Activated CD8-positive, alpha-beta memory T cell treated with anti-CD3 and anti-CD28 coated beads, Interleukin-2, amount 50 U/mL, for 4 hours (primary cell): ENCODE data around the gene SLC9A3.

Experiments
- DNase-seq: peaks from one replicate; pipeline ENCODE4 v3.0.0-alpha.2; 2020

SLC9A3 gene

DNA sequence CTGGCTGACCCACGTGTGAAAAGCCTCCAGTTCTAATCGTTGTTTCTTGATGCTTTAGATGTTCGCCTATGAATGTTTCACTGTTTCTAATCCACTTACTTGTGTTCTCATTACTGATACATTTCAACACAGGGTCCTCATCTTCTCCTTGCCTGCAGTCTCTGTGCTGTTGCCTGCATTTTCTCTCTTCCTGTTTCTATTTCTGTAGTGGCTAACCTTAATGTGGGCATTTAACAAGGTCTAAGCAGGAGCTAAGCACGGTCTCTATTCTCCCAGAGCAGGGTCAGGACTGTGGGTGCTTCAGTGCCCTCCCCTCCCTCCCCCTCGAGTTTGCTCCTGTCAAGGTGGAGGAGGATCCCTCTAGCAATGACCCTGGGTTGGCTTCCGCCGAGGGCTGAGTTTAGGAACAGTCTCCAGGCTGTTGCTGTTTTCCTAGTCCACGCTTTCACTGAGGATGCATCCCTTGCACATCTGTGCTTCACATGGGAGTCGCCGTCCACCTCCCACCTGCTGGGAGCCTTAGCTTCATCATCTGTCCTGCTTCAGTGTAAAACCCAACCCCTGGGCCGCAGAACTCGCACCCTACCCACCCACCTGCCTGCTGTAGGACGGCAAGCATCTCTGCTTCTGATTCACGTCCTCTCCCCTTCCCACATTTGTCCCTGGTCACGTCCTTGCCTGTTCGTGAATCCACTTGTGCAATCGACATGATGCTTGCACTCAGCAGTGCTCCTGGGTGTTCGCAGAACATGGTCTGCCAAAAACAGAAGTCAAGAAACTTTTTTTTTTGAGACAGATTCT is 83.6 kb downstream of the SLC9A3 start:
- no peak for DNase-seq

DNA sequence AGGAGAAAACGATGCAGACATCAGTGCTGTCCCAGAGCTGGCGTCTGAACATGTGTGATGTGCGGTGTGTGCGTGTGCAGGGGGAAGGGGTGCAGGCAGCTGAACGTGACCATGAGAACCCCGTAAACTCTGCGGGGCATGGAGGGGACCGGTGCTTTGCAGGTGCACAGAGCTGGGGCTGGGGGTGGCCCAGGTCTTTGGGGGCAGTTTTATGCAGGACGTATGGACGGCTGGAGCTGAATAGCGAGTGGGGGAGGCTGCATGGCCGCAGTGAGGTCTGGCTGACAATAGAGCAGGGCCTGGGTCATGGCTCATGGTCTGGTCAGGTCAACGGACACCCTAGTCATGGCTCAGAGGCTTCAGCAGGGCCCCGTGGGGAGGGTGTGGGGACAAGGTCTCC is 84.6 kb downstream of the SLC9A3 start:
- DNase-seq: no peak

DNA sequence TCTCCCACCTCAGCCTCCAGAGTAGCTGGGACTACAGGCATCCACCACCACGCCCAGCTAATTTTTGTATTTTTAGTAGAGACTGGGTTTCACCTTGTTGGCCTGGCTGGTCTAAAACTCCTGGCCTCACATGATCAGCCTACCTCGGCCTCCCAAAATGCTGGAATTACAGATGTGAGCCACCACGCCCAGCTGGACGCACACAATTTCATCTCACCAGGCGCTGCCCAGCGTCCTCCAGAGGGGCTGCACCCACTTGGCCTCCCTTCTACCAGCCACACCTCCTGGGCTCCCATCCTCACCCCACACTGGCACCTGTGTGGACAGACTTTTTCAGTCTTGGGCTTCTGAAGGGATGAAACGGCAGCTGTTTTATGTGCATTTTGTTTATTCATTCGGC is 85.1 kb downstream of the SLC9A3 start:
- no peak for DNase-seq

DNA sequence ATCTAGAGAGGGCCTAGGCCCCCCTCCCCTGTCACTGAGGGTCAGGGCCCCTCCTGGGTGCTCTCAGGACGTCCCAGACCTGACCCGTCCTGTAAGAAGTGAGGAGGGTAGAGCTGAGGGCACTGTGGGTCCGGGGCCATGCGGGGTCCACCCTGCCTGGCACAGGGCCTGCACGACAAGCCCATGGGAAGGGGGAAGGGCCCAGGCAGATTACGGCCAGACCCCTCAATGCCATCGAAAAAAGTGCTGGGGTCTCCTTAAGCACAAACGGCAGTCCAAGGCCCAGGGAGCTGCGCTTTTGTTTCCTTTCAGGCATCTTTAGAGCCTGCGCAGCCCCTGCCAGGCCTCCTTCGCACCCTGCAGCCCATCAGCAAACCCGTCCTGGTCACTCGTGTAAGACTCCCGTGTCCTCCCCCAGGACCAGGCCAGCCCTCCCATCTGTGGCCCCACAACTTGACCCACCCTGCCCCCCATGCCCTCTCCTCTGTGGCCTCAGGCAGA is 85.7 kb downstream of the SLC9A3 start:
- DNase-seq: peak; percentile 7

DNA sequence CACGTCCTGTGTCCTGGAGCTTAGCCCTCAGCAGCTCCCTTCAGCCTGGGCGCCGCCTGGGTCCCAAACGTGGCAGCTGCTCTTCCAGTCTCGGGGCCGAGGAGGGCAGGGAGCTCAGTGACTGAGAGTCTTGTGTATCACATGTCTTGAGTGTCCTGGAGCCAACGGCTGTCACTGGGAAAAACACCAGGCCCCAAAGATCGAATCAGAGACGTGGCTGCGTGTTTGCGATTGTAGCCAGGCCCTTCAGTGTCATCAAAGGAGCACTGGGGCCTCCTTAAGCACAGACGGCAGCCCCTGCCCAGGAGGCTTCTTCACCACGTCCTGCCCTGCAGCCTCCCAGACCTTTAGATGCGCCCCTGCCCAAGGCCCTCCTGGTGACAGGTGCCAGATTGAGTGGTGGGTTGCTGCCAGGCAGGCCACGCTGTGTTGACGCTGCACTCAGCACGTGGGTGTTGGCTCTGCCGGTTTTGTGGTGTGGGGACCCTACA is 86.9 kb downstream of the SLC9A3 start:
- DNase-seq: peak; percentile 5

DNA sequence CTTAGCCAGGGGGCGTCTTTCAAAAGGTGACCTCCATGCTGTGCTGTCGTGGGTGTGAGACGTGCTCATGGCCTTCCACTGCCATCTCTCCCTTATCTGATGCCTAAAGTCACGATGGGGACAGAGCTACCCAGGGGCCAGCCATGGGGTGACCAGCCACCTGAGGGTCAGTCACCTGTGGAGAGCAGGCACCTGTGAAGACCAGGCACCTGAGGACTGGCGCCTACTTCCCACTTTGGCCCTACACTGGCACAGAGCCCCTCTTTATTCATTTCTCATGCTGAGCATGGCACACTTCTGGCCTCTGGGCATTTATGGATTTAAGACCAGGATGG is 87.6 kb downstream of the SLC9A3 start:
- no peak for DNase-seq

DNA sequence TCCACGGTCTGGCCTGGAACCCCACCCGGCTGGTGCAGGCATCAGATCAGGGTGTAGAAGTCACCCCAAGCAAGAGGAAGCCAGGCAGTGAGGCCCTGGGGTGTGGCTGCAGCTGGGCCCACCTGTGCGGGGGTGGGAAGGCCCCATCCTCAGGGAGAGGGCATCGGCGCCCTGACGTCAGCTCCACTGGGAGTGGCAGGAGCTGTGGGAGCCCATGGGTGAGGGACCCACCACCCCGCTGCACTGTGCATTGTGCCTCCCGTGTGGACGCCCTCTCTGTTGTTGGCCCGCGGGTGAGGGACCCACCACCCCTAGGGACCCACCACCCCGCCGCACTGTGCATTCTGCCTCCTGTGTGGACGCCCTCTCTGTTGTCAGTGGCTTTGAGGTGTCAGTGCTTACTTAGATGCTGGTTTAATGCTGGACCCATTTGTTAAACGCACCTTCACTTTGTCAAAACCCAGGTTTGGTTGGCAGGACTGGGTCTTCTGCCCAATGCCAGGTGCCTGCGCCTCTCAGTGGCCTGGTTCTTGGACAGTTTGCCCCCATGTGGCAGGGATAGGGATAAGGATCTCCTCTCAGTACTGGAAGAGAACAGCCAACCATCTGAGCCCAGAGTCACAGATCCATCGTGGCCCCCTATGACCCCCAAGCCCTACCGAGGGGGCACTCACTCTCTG is 88.1 kb downstream of the SLC9A3 start:
- DNase-seq: peak; percentile 13

DNA sequence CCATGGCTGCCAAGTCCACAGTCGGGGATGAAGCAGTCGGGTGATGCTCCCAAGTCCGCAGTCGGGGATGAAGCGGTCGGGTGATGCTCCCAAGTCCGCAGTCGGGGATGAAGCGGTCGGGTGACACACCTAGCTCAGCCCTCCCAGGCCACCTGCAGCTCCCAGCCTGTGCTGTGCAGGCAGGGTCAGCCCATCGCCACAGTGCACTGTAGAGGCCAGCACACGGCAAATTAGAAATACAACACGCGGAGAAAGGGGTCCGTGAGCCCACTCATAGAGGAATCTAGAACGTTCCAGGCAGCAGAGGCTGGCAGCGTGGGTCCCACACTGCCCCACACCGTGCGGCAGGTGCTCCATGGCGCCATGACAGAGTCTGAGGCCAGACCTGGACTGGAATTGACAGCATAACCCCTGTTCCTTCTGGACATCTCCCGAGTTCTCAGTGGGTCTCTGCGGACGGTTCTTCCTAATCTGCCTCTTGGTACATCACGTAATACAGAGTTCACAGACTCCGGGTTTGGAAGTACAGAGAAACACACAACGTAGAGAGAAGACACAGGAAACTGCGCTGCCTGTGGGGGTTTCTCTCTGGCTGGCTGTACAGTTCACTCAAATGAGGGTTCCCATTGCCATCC is 89.0 kb downstream of the SLC9A3 start:
- DNase-seq: peak; percentile 11

DNA sequence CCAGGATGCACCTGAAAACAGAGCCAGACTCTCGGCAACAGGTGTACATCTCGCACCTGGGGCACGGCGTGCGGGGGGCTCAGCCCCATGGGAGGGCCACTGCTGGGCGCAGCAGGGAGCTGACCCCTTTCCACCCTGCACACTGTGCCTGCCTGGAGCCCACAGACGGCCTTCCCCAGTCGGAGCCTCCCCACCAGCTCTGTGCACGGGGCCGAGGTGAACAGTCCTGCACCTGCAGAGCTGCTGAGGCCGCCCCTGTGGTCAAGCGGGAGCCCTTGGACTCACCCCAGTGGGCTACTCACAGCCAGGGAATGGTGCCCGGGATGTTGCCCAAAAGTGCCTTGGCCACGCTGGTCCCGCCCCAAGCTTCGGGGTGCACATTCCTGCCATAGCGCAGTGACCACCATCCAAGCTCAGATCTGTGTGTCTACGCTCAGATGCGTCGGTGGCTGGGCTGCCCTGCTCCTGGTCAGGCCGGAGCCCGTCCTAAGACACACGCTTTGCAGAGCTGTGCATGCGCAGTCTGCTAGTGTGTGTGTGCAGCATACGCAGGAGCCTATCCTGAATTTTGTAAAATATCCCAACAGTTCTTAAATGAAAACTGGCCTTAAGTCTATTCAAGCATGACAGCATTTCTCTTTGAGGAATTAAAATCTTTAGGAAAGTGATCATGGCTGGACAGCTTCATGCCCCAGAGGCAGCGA is 89.7 kb downstream of the SLC9A3 start:
- DNase-seq: no peak

DNA sequence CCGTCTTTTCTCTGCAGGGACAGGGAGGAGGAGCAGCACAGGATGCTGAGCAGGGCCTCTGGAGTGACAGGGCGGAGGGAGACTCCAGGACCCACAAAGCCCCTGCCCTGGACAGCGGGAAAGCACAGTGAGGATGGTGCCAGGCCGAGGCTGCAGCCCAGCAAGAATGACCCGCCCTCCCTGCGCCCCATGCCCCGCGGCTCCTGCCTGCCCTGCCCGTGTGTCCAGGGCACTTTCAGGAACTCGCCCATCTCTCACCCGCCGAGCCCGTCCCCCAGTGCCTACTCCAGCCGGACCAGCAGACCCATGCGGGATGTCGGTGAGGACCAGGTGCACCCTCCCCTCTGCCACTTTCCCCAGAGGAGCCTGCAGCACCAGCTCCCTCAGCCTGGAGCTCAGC is 90.4 kb downstream of the SLC9A3 start:
- no peak for DNase-seq

DNA sequence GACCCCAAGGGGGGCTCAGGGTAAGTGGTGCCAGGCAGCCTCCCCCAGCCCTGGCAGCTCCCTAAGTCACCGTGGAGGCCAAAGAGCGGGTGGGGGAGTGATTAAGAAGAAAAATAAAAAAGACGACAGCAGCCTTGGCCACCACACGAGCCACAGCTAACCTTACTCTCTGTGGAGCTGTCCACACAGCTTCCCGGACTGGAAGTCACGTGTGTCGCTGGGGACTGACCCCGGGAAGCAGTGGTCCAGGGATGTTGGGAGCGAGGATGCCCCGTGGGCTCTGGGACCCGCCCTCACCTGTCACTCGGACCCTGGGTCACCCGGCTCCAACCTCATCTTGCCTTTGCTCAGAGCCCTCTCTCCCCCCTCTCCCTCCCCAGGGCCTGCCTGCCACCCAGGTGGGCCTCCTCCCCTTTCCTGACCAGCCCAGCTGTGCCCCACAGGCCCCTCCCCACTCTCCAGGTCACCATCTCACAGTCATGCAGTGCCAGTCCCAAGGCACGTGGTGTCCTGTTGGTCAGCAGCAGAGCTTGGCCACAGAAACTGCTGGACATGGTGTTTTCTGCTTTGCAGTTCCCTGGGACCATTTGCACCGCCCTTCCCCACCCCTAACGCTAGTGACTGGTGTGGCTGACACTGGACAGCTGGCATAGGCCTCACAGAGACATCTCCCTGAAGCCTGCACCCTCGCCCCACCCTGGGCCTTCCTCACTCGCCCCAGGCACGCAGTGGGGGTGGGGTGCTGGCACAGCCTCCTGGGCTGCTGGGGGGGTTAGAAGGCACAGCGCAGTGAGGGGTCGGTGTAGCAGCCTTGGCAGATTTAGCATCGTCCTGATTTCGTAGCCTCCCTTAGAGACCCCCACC is 91.1 kb downstream of the SLC9A3 start:
- no peak for DNase-seq

DNA sequence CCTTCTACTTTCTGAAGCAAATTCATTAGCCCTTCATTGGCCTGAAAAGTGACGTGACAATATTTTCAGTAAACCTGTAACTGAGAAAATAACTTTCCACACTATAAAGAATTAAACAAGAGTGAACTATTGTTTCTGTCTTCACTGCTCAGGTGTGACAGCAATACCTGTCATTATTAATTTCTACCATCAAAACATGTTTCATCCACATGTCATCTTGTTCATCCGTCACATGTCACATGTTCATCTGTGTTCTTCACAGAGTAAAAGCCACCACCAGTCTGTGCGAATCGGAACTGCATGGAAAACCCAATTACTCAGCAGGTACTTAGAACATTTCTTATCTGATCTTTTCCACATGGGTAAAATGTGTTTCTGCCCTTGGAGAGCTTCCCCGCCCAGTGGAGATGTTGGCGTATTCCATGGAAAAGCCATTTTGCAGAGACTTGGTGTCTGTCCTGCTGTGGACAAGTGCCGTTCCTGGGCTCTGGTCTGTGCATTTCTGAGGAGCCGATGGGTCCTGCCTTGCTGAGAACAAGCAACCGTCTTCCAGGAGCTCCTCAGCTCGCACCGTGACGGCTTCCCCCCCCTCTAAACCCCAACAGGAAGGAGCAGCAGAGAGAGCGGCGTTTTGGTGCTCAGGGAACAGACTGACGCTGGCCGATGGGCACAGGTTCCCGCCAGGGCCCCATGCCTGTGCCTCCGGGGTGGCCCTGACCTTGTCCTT is 91.9 kb downstream of the SLC9A3 start:
- DNase-seq: no peak

DNA sequence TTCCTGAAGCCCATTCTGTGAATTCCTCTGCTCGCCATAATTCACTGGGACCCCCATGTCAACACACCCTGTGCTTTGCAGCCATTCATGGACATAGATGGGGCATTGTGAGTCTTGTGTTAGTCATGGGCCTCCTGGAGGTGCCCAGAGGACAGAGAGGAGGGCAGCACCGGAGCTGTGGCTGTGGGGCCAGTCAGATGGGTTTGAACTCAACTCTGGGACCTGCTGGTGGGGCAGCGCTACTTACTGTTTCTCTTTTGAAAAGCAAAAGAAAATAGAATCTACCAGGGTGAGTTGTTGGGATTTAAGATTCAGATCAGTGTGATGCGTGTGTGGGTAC is 92.6 kb downstream of the SLC9A3 start:
- DNase-seq: no peak

DNA sequence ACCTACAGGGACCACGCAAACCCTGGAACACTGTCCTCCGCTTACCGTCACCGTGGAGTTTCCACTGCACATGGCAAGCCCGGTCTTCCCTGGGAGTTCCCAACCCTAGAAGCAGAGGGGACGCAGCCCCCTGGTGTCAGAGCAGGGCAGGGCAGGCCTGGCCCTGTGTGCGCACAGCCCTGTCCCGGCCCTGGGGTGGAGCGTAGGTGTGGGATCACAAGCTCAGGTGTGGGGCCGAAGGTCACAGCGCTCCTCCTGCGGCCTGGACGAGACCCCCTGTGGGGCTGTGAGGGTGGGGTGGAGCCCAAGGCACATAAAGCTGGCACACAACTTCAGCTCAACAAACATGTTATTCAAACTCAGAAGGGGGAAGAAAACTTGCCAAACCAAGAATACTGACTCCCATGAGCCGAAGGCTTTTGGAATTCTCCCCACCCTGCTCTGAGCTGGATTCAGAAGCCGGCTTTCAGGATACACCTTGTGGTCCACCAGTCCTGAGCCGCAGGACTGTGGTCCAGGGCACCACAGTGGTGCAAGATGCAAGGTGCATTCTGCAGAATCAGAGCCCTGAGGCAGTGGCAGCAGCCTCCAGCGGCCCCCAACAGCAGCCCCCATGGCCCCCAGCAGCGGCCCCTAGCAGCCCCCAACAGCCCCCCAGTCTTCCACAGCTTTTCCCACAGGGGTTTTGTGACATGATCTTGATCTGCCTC is 93.1 kb downstream of the SLC9A3 start:
- DNase-seq: peak; percentile 48

DNA sequence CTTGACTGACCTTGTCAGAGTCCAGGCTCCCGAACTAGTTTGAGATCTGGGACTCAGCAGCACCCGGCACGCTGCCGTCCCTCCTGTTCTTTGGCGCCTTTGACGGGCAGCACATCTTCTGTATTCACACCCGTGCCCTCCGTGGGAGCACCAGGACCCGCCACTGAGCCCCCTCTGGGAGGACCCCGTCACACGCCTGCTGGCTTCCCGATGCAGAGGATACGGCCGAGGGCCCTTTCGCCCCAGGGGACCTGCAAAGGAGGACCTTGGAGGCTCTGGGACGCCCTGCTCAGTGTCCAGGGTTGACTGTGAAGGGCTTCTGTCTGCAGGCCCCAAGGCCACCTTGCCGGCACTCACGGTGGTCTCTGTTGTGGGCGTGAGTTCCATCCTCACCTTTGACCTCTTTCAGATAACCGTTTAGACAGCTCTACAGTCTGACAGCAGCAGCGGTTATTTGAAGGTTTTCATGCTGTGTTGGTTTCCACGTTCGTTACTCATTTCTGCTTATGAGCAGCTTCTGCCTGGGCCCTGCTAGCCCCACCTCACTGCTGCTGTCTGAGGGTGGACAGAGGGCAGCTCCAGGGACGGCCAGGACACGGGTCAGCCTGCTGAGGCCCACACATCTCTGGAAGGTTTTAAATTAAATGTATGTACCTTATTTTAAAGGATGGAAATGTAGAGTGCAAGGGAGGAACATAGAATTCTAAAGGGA is 93.9 kb downstream of the SLC9A3 start:
- no peak for DNase-seq

DNA sequence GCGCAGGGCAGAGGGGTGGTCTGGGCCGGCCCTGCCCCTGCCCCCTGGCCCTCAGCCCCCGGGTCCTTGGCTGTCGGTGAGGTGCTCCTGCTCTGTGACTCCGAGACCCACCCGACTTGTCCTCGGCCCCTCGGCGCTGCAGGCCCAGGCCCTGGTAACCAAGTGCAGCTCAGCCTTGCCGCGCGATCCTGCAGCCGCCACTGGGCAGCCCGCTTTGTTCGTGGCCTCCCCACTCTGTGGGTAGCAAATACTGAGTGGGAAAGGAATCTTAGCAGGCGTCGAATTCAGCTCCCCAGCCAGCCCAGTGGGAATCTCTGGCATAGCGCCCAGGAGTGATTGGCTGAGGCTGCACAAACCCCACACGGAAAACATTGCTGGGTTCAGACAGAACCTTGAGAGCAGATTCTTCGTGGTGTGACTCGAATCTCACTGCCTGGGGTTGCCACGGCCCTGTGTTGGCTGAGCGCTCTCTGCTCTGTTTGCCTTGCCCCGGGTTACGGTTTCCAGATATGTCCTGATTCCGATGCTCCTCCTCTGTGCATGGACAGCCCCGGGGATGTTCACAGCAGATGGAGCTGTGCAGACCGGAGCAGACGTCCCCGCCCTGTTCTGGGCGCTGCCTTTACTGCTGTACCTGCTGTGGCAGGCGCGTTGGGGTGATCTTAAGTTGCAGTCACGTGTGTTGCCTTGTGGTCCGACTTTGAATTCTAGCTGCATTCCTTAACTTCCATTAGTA is 94.6 kb downstream of the SLC9A3 start:
- DNase-seq: no peak

DNA sequence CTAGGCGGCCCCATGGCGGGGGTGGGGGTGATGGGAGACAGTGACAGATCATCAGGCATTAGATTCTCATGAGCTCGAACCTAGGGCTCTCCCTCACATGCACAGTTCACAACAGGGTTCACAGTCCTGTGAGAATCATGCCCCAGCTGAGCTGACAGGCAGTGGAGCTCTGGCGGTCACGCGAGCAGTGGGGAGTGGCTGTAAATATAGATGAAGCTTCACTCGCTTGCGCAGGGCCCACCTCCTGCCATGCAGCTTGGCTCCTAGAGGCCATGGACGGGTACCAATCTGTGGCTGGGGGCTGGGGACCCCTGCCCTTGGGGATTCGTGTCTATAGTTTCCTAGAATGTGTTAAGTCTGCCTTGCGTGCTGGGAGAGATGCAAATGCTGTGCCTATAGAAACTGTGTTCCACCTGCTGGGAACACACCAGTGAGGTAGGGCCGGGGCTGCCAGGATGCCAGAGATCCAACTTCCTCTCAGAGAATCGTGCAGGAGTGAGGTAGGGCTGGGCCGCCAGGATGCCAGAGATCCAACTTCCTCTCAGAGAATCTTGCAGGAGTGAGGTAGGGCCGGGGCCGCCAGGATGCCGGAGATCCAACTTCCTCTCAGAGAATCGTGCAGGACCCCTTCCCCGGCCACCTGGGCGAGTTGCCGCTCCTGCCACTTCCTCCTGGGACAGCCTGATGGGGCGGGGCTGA is 95.3 kb downstream of the SLC9A3 start:
- DNase-seq: no peak

DNA sequence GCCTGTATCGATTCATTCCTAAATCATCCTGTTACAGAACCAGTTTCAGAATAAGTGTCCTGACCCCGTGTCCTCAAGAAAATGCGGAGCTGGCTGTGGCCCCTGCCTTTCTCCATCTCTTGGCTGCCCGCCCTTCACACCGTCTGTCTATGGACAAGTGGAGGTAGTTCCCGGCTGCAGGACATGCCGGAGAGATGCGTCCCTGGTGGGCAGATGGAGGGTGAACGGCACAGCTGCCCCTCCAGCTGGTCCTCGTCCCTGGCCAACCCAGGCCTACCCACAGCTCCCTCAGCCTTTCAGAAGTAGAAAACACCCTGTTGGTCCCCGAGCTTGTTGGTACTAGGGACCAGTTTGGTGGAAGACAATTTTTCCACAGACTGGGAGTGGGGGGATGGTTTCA is 96.0 kb downstream of the SLC9A3 start:
- DNase-seq: no peak
